Measurements from ENCODE around the gene KCNT2. TPM values are rescaled to one million over a fixed set of nuclear protein-coding genes. Genes with fewer than 3 reads are reported as not detected.

KCNT2 gene
- total and polyA plus RNA-seq, 2 of the 8 experiments (the other 6 are each of a cell fraction or from before 2014, with no cell fraction given) = 2.3 to 10.2 TPM

DNA sequence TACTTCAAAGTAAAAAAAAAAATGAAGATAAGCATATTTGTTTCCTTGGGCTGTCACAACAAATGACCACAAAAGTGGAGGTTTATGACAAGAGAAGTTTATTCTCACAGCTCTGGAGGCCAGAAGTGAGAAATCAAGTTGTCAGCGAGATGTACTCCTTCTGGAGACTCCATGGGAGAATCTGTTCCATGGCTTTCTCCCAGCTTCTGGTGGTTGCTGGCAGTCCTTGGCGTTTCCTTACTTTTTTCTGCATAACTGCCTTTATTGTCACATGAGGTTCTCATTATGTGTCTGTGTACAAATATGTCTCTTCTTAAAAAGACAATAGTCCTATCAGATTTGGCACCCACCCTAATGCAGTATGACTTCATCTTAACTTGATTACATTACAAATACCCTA lies 398.3 kb downstream of the KCNT2 start:
- Histone ChIP-seq H3K4me2 (ENCODE audit: insufficient read depth in 1 of 2, low read depth in 2 of 2, low read length in 2 of 2) (no peak overlapping the region), H3K79me1 (ENCODE audit: low read depth, low read length) (no peaks in the 10 kb centered on the region), H3K56ac (replicated peaks; ENCODE audit: insufficient read length, low read depth, low read length) (no peak overlapping the region), H3K9me3 (ENCODE audit: insufficient read depth in 2 of 2, low read depth in 1 of 2, low read length in 1 of 2) (no peaks in the 10 kb centered on the region), H2BK20ac (ENCODE audit: low read length) (no peak overlapping the region), H2BK12ac (ENCODE audit: low read depth, low read length) (no peak overlapping the region), H4K5ac (ENCODE audit: insufficient read length, low read depth, low read length) (no peak overlapping the region), H3K4ac (replicated peaks; ENCODE audit: insufficient read length, low read depth, low read length) (no peak overlapping the region), H2BK15ac (ENCODE audit: low read length) (no peak overlapping the region), H3K4me3 (ENCODE audit: extremely low read depth in 1 of 4, insufficient read depth in 2 of 4, low read depth in 3 of 4, low read length in 4 of 4) (no peak overlapping the region), H3K14ac (ENCODE audit: insufficient read length) (no peak overlapping the region), H3K27me3 (replicated peaks in 1 of 4; ENCODE audit: control insufficient read depth in 3 of 4, extremely low read depth in 1 of 4, insufficient read depth in 3 of 4, low read length in 3 of 4) (no peaks in the 10 kb centered on the region), H3K79me2 (ENCODE audit: control insufficient read depth in 1 of 2, insufficient read depth in 2 of 2, low read length in 2 of 2) (no peaks in the 10 kb centered on the region), H3K4me1 (replicated peaks in 1 of 4; ENCODE audit: control insufficient read depth in 3 of 4, insufficient read depth in 4 of 4, low read length in 3 of 4) (0 out of 7 replicates have a peak, but pooled peaks cover 0 to 2% (median 0%) of the 10 kb centered on the region in 4 experiments), H3K9ac (replicated peaks in 1 of 4; ENCODE audit: extremely low read depth in 1 of 4, low read depth in 3 of 4, low read length in 3 of 4) (no peak overlapping the region), H4K91ac (replicated peaks; ENCODE audit: insufficient read length, low read length) (no peak overlapping the region), H4K8ac (ENCODE audit: extremely low read depth, insufficient read depth, low read length) (no peak overlapping the region), H3K18ac (ENCODE audit: extremely low read depth, low read length) (no peak overlapping the region), H2AFZ (ENCODE audit: low read length) (no peak overlapping the region), H2AK5ac (ENCODE audit: low read depth, low read length) (no peak overlapping the region), H3K36me3 (ENCODE audit: control insufficient read depth in 2 of 4, insufficient read depth in 4 of 4, low read length in 3 of 4) (no peaks in the 10 kb centered on the region), H2BK120ac (replicated peaks; ENCODE audit: low read depth, low read length) (no peak overlapping the region), H3K23ac (ENCODE audit: insufficient read length) (no peak overlapping the region), H3K27ac (ENCODE audit: low read depth, low read length) (no peak overlapping the region), H4K20me1 (replicated peaks in 1 of 2; ENCODE audit: control insufficient read depth in 1 of 2, insufficient read depth in 2 of 2, low read length in 2 of 2) (no peaks in the 10 kb centered on the region), H2BK5ac (ENCODE audit: low read depth, low read length) (no peak overlapping the region), H3K23me2 (ENCODE audit: low read depth, low read length) (no peaks in the 10 kb centered on the region)
- DNase-seq (ENCODE audit: low read depth in 1 of 2, low spot score in 2 of 2) = no peak
- no peak for FAIRE-seq
- no peak for TF ChIP-seq TCF12 (IDR thresholded peaks at IDR 0.05; ENCODE audit: low read depth, low read length)
- WGBS, 2 experiments (ENCODE audit: extremely low coverage in 1 of 2, insufficient coverage in 1 of 2, insufficient read length in 1 of 2, insufficient replicate concordance in 2 of 2, low coverage in 1 of 2, low lambda C conversion rate in 2 of 2, missing lambda C conversion rate in 1 of 2) = 91% methylated on average over 2 of the region's 2 CpGs; no CpG with 5 or more reads in 1 of the 2 experiments
- POLR2A ChIA-PET (ENCODE audit: partially characterized antibody) = interaction anchor here (0.6 kb wide), 1 partner anchor 58 kb away, joined by 3 read pairs; no protein-coding TSS in a partner anchor
- CTCF ChIA-PET (ENCODE audit: partially characterized antibody) = no interaction called here

All from H1 (cell line).